K562 (cell line): ENCODE measurements around the gene PEDS1. TPM values are rescaled to one million over a fixed set of nuclear protein-coding genes. Genes with fewer than 3 reads are reported as not detected.

Experiments
- ATAC-seq: fragments of 200-7000 bp; cut with Tn5 transposase; 3 replicates; pipeline ENCODE4 v1.9.1; 2020; ENCODE audit warnings: moderate library complexity
- BruUV-seq: library from RNA; stranded (reverse); fragments of 400-500 nt; replicated peaks from 2 replicates; lab custom pipeline; 2021; lab: Mats Ljungman, UMichigan
- CTCF ChIA-PET: fragments of 300-600 bp; formaldehyde crosslinking; extraction: SDS; loops from one replicate; lab custom pipeline; 2021; ENCODE audit warnings: low intra/inter-chr PET ratio; lab: Yijun Ruan, JAX
- POLR2A ChIA-PET: fragments of 300-600, 350-650 bp; sonication (Branson Sonifier 250); formaldehyde crosslinking; extraction: SDS; loops from one replicate; lab custom pipeline; 2021; ENCODE audit warnings: antibody characterized with exemption, inconsistent platforms; lab: Yijun Ruan, JAX
- DNase-seq, 4 experiments: peaks; one replicate each; pipeline versions ENCODE4 v3.0.0 to v3.0.0-alpha.2; 2011 to 2018; ENCODE audit warnings: low spot score in 3 of 4, mixed read lengths in 3 of 4; ENCODE audit errors: extremely low read depth in 1 of 4
- FAIRE-seq: peaks from 2 replicates; lab custom pipeline; 2011; peaks lifted over from hg19 to GRCh38; lab: Jason Lieb, UNC
- H2AFZ ChIP-seq: 2 replicates; pipeline ENCODE4 v1.6.0; 2011; ENCODE audit warnings: low read depth, low read length, control low read depth, inconsistent platforms
- H3K27ac ChIP-seq: fragments of 200-600 bp; 3 replicates; pipeline ENCODE4 v1.8.0; 2011; ENCODE audit warnings: low read depth, mild to moderate bottlenecking, control low read depth, inconsistent platforms, low read length, moderate library complexity, mixed read lengths; ENCODE audit errors: extremely low read depth
- H3K27me3 ChIP-seq, 2 experiments: fragments of 300-600 bp in 1 of 2; 2 replicates in 1 of 2; 3 replicates in 1 of 2; pipeline versions ENCODE4 v1.6.0 to v1.8.0; 2011; ENCODE audit warnings: inconsistent platforms in 2 of 2, low read length in 2 of 2, mild to moderate bottlenecking in 1 of 2, mixed read lengths in 1 of 2, moderate library complexity in 1 of 2; ENCODE audit not compliant: control insufficient read depth in 2 of 2, insufficient read depth in 2 of 2
- H3K36me3 ChIP-seq: fragments of 300-600 bp; 3 replicates; pipeline ENCODE4 v1.8.0; 2011; ENCODE audit warnings: mild to moderate bottlenecking, low read length, inconsistent platforms; ENCODE audit not compliant: control insufficient read depth, insufficient read depth
- H3K4me1 ChIP-seq, 2 experiments: fragments of 200-600 bp in 1 of 2; replicated peaks in 1 of 2; 2 replicates in 1 of 2; 3 replicates in 1 of 2; pipeline versions ENCODE4 v1.5.1 to v1.8.0; 2011; ENCODE audit warnings: inconsistent platforms in 2 of 2, low read length in 2 of 2, mild to moderate bottlenecking in 1 of 2, mixed read lengths in 1 of 2, moderate library complexity in 1 of 2; ENCODE audit not compliant: control insufficient read depth in 2 of 2, insufficient read depth in 2 of 2
- H3K4me2 ChIP-seq: 2 replicates; pipeline ENCODE4 v1.6.1; 2011; ENCODE audit warnings: low read length, control low read depth, inconsistent platforms, mixed read lengths; ENCODE audit not compliant: insufficient read depth
- H3K4me3 ChIP-seq: fragments of 200-600 bp; sonication (generic), shearing (Covaris generic); 2 replicates; pipeline ENCODE4 v1.5.1; 2016; ENCODE audit warnings: control low read depth, inconsistent platforms
- H3K79me2 ChIP-seq: fragments of 200-600 bp; 3 replicates; pipeline ENCODE4 v1.8.0; 2011; ENCODE audit warnings: low read length, inconsistent platforms; ENCODE audit not compliant: control insufficient read depth, insufficient read depth
- H3K9ac ChIP-seq, 2 experiments: 2 replicates each; pipeline versions ENCODE4 v1.6.0 to v1.6.1; 2011; ENCODE audit warnings: low read depth in 2 of 2, low read length in 2 of 2, control low read depth in 1 of 2, inconsistent platforms in 1 of 2, mild to moderate bottlenecking in 1 of 2, mixed read lengths in 1 of 2; ENCODE audit not compliant: insufficient read depth in 1 of 2
- H3K9me1 ChIP-seq: one replicate; pipeline ENCODE4 v1.6.0; 2011; ENCODE audit warnings: inconsistent platforms, mild to moderate bottlenecking, low read length, moderate library complexity; ENCODE audit not compliant: control insufficient read depth, insufficient read depth
- H3K9me3 ChIP-seq: replicated peaks from 2 replicates; pipeline ENCODE4 v1.5.1; 2011; ENCODE audit warnings: low read depth, low read length, inconsistent platforms; ENCODE audit not compliant: control insufficient read depth, insufficient read depth
- H4K20me1 ChIP-seq: replicated peaks from 2 replicates; pipeline ENCODE4 v1.6.1; 2011; ENCODE audit warnings: low read length, inconsistent platforms, mixed read lengths; ENCODE audit not compliant: control insufficient read depth, insufficient read depth
- BRD4 ChIP-seq: fragments of 200-600 bp; sonication (generic); IDR thresholded peaks from 2 replicates; pipeline ENCODE4 v1.6.1; 2017; ENCODE audit warnings: inconsistent platforms
- ERF ChIP-seq: fragments of 450-650 bp; formaldehyde crosslinking; IDR thresholded peaks from 2 replicates; pipeline ENCODE4 v1.4.0; 2020; ENCODE audit warnings: mild to moderate bottlenecking, mixed read lengths
- HDGF ChIP-seq: fragments of 450-650 bp; IDR thresholded peaks from 2 replicates; pipeline ENCODE4 v1.6.1; 2016
- MCM3 ChIP-seq: fragments of 450-650 bp; IDR thresholded peaks from 2 replicates; pipeline ENCODE4 v1.6.1; 2016
- PCBP1 ChIP-seq: fragments of 200-400 bp; formaldehyde crosslinking; IDR thresholded peaks from 2 replicates; pipeline ENCODE4 v1.6.1; 2018; ENCODE audit warnings: mild to moderate bottlenecking, low read depth, low read length; ENCODE audit not compliant: poor library complexity, severe bottlenecking
- RBFOX2 ChIP-seq: fragments of 200-400 bp; formaldehyde crosslinking; IDR thresholded peaks from 2 replicates; pipeline ENCODE4 v1.6.1; 2017; ENCODE audit warnings: low read depth, mild to moderate bottlenecking, low read length, moderate library complexity
- RHOXF2B ChIP-seq: fragments of 250-450 bp; sonication (Bioruptor Pico); conservative IDR thresholded peaks from 2 replicates; pipeline ENCODE4 v1.5.1; 2021
- SIN3B ChIP-seq: fragments of 450-650 bp; IDR thresholded peaks from 2 replicates; pipeline ENCODE4 v1.6.1; 2017; ENCODE audit warnings: low read depth, mild to moderate bottlenecking, moderate library complexity
- SLC30A9 ChIP-seq: fragments of 250-450 bp; sonication (Bioruptor Pico); IDR thresholded peaks from 2 replicates; pipeline ENCODE4 v1.8.0; 2022; ENCODE audit warnings: mild to moderate bottlenecking, moderate library complexity
- SMARCB1 ChIP-seq: IDR thresholded peaks from 2 replicates; pipeline ENCODE4 v1.6.1; 2011; ENCODE audit warnings: improper control_type of control experiment, low read depth; ENCODE audit not compliant: insufficient read length
- SP1 ChIP-seq: sonication (generic); formaldehyde crosslinking; IDR thresholded peaks from 2 replicates; pipeline ENCODE4 v1.8.1; 2022; ENCODE audit warnings: mild to moderate bottlenecking, missing genetic modification reagents
- STAT6 ChIP-seq: sonication (generic); formaldehyde crosslinking; IDR thresholded peaks from 2 replicates; pipeline ENCODE4 v1.8.1; 2023; ENCODE audit warnings: mild to moderate bottlenecking, missing genetic modification reagents
- TRIM28 ChIP-seq: fragments of 450-650 bp; IDR thresholded peaks from 2 replicates; pipeline ENCODE4 v1.6.1; 2017
- ZNF253 ChIP-seq: fragments of 250-450 bp; sonication (Bioruptor Pico); conservative IDR thresholded peaks from 2 replicates; pipeline ENCODE4 v1.6.1; 2021; ENCODE audit warnings: mild to moderate bottlenecking
- ZNF589 ChIP-seq: fragments of 200-800 bp; sonication (Bioruptor generic); IDR thresholded peaks from 2 replicates; pipeline ENCODE4 v1.6.1; 2016; ENCODE audit warnings: low read depth, missing genetic modification characterization, missing compliant biosample characterization
- WGBS: fragments of 100-300 bp; shearing (Covaris generic); methylation state at CpG from one replicate; pipeline ENCODE4 v1.1.6; 2016; ENCODE audit warnings: low coverage, mixed read lengths; ENCODE audit not compliant: insufficient coverage; ENCODE audit errors: missing lambda C conversion rate; 5-methylcytosine and 5-hydroxymethylcytosine counted together
- in situ Hi-C: fragments of 300-500 bp; cut with MboI; formaldehyde crosslinking; loops from 4 replicates; pipeline ENCODE4 v1.15.0; 2018; ENCODE audit warnings: inconsistent platforms, mixed read lengths
- intact Hi-C: fragments of 100-400 bp; cut with micrococcal nuclease; formaldehyde crosslinking; loops from 2 replicates; pipeline ENCODE4 v1.14.2; 2022
- polyA plus RNA-seq, 8 experiments: library from polyadenylated mRNA; depleted of rRNA in 4 of 8; stranded (reverse) in 5 of 8; unstranded in 3 of 8; fragments of >200 nt; fragmentation: Nextera tagmentation in 2 of 8; fragmentation: Illumina TruSeq in 1 of 8; extraction: Ambion mirVana in 2 of 8; extraction: Trizol in 1 of 8; gene quantifications; 2 replicates each; pipeline versions ENCODE4 v1.2.1 to v1.2.3, GENCODE V29; 2011 to 2014; ENCODE audit warnings: inconsistent platforms in 1 of 8, missing spikeins in 1 of 8
- total RNA-seq, 7 experiments: library from RNA; depleted of rRNA in 6 of 7; stranded (reverse); fragments of >200 nt in 6 of 7; fragmentation: Illumina TruSeq in 2 of 7; extraction: Trizol in 2 of 7; gene quantifications; 2 replicates each; pipeline versions ENCODE4 v1.2.1 to v1.2.3, GENCODE V29; 2011 to 2021; ENCODE audit warnings: low replicate concordance in 1 of 7

Gene PEDS1
- total and polyA plus RNA-seq, 9 of the 15 experiments (the other 6 are each of a cell fraction or from before 2014, with no cell fraction given), result 2.9 to 38.5 (median 24.2) TPM

DNA sequence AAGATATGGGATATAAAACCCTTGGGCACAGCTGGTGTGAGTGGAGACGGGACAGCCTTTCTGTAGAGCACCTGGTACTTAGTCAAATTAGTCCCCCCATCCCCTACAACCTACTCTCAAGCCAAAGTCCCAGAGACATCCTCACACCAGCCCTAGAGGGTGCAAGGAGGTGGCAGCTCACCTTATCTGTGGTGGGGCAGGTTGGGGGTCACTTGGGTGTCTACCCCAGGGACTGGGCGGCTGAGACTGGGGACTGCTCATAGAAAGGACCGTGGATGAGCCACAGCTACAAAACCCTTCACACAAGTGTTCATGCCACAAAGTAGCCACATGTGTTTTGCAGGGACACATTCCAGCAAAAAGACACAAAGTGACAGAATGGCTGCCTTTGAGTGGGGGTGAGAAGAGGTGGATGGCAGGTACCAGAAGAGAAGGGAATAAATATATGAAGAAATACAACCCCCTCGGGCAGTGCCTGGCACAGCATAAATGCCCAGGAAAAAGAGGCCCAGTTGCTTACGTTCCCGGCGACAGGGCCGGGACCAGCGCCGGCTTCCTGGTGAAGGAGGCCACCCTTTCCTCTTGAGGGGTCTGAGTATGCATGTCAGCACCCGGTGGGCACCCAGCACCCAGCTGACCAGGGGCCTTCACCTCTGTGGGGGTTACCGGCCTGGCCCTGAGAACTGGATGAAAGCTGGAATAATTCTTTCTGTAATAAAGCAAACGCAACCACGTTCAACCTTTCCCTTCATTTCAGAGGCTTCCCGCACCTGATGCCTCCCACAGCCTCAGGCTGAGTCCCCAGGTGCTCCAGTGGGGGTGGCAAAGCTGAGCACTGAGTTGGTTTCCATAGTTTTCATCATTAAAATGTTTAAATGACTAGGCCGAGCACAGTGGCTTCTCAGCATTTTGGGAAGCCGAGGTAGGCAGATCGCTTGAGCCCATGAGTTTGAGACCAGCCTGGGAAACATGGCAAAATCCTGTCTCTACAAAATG, 22.7 kb upstream of the PEDS1 start:
- BruUV-seq, result no TSS peak
- DNase-seq, result peak in 2 of 4 experiments; percentile 2
- Histone ChIP-seq H3K27me3 (no peaks in the 10 kb centered on the region), H3K4me1 (peaks cover 14 to 27% of the 10 kb centered on the region in 2 experiments), H2AFZ (no peak overlapping the region), H3K9ac (peak overlapping the region in 1 of 2 experiments; percentile 36; a peak in 1 of 4 replicates), H3K9me3 (no peaks in the 10 kb centered on the region), H3K27ac (no peak overlapping the region), H3K36me3 (no peaks in the 10 kb centered on the region), H3K9me1 (no peaks in the 10 kb centered on the region), H3K79me2 (no peaks in the 10 kb centered on the region), H4K20me1 (no peaks in the 10 kb centered on the region), H3K4me3 (no peak overlapping the region), H3K4me2 (no peak overlapping the region)
- no peak for FAIRE-seq
- TF ChIP-seq RHOXF2B (CRISPR knock-in tag) (no peak), HDGF (no peak), RBFOX2 (no peak), MCM3 (no peak), SLC30A9 (CRISPR knock-in tag) (no peak), ERF (CRISPR knock-in tag) (no peak), PCBP1 (no peak), TRIM28 (no peak), BRD4 (no peak), SIN3B (no peak), STAT6 (CRISPR knock-in tag) (no peak), SMARCB1 (no peak), ZNF253 (CRISPR knock-in tag) (no peak), SP1 (no peak), ZNF589 (CRISPR knock-in tag) (no peak)
- ATAC-seq, result no peak
- ChIA-PET POLR2A (interaction anchor here (0.6 to 1.0 kb wide), 2 partner anchors 22 to 1559 kb away, joined by 3 to 7 read pairs; partner anchors contain the start of gene PEDS1), CTCF (interaction anchor here (0.5 to 1.4 kb wide), 2 partner anchors 191 to 197 kb away, joined by 4 to 5 read pairs; no protein-coding TSS in a partner anchor)
- WGBS, result 68% methylated on average over 18 of the region's 18 CpGs
- intact Hi-C loops (loop anchor here (5.0 kb wide), 1 partner anchor 564 kb away; no protein-coding TSS in a partner anchor), in situ Hi-C loops (no loop called here)
